Stimulated activated naive CD8-positive, alpha-beta T cell treated with anti-CD3 and anti-CD28 coated beads, Interleukin-15, amount 100 ng/mL, for 72 hours (primary cell): ENCODE measurements around the gene FAM53B.
A peak's percentile ranks its signal among the peaks of the same experiment; 100 is the strongest.
"Not testable (repeated sequence)": the region's sequence is repeated elsewhere in the genome, so short reads cannot be mapped to it uniquely, and the experiment has no call there.

Experiments used
- ATAC-seq: fragments of 150-1000 bp; cut with Tn5 transposase; 2 replicates; pipeline ENCODE4 v1.10.0; 2021; ENCODE audit warnings: mild to moderate bottlenecking, moderate library complexity
- DNase-seq, 2 donors: peaks; one replicate each; pipeline ENCODE4 v3.0.0; 2021 to 2022
- H3K27ac Mint-ChIP-seq, 2 donors: one replicate each; pipeline ENCODE4 v1.8.0; 2022; ENCODE audit warnings: mild to moderate bottlenecking in 2 of 2, mixed read lengths in 2 of 2, moderate library complexity in 2 of 2
- H3K27me3 Mint-ChIP-seq: one replicate; pipeline ENCODE4 v1.8.0; 2022; ENCODE audit warnings: mixed read lengths
- H3K4me1 Mint-ChIP-seq: one replicate; pipeline ENCODE4 v1.8.0; 2022; ENCODE audit warnings: mild to moderate bottlenecking, mixed read lengths
- H3K4me3 Mint-ChIP-seq, 2 donors: one replicate each; pipeline ENCODE4 v1.8.0; 2022; ENCODE audit warnings: mild to moderate bottlenecking in 2 of 2, mixed read lengths in 2 of 2, moderate library complexity in 1 of 2
- H3K9me3 Mint-ChIP-seq, 2 donors: one replicate each; pipeline ENCODE4 v1.8.0; 2022; ENCODE audit warnings: mixed read lengths in 2 of 2

FAM53B gene

DNA sequence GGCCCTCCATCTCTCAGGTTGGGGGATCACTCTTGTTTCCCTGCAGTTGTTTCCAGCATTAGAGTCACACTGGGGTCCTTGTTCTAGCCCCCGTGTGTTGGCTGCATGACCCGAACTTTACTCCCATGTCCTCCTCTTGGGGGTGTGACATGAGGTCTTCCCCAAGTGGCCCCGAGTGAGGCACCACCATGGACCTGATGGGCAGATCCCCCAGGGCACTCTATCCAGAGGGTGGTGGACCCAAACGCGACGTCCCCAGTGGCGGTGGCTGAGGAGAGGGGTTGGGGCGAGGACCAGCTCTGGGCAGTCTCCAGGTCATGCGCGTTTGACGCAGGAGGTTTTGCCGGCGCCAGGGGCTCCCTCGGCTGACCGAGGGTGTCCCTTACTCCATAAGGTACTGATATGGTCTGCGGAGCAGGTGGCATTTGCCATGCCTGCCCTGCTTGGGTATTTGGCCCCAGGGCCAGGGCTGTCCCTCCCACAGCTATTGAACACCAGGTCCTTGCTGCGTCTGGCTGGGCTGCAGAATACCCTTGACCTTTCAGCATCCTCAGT is 150.7 kb downstream of the FAM53B start:
- no peak overlapping the region for H3K4me3 Mint-ChIP-seq
- peaks cover 9% of the 10 kb centered on the region for H3K4me1 Mint-ChIP-seq
- no peaks in the 10 kb centered on the region for H3K27me3 Mint-ChIP-seq
- H3K27ac Mint-ChIP-seq = no peak overlapping the region
- no peak for DNase-seq
- peaks cover 5 to 16% of the 10 kb centered on the region in 2 donors for H3K9me3 Mint-ChIP-seq
- no peak for ATAC-seq

GRCh38 chr10:124592736-124593430 is 151.3 kb downstream of the FAM53B start:
- ATAC-seq = no peak
- Mint-ChIP-seq H3K4me1 (peaks cover 9% of the 10 kb centered on the region), H3K9me3 (peaks cover 5 to 16% of the 10 kb centered on the region in 2 donors), H3K27me3 (no peaks in the 10 kb centered on the region), H3K27ac (no peak overlapping the region), H3K4me3 (no peak overlapping the region)
- no peak for DNase-seq

DNA sequence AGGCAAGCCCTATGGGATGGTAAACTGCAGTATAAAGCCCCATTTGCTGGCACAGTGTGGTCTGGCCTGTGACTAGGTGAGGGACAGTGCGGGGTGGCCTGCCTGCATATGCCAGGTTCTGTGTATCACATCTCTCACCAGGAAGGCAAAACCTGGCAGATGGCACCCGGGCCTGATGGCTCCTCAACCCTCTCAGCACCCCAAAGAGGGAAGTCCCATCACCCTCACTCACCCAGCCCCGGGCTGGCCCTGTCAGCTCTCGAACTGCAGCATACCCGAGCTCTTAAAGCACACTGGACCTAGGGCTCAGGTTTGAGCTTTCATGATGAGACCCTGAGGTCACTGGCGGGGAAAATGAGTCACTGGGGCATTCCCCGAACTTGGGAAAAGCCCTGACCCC is 152.1 kb downstream of the FAM53B start:
- DNase-seq (no peak), ATAC-seq (no peak)
- Mint-ChIP-seq H3K9me3 (peaks cover 5 to 16% of the 10 kb centered on the region in 2 donors), H3K4me1 (peaks cover 9% of the 10 kb centered on the region), H3K27ac (no peak overlapping the region), H3K27me3 (no peaks in the 10 kb centered on the region), H3K4me3 (no peak overlapping the region)

- H3K4me3 Mint-ChIP-seq = no peak overlapping the region
- no peak overlapping the region for H3K27ac Mint-ChIP-seq
Observed at GRCh38 chr10:124591123-124591495, 153.1 kb downstream of the FAM53B start.

DNA sequence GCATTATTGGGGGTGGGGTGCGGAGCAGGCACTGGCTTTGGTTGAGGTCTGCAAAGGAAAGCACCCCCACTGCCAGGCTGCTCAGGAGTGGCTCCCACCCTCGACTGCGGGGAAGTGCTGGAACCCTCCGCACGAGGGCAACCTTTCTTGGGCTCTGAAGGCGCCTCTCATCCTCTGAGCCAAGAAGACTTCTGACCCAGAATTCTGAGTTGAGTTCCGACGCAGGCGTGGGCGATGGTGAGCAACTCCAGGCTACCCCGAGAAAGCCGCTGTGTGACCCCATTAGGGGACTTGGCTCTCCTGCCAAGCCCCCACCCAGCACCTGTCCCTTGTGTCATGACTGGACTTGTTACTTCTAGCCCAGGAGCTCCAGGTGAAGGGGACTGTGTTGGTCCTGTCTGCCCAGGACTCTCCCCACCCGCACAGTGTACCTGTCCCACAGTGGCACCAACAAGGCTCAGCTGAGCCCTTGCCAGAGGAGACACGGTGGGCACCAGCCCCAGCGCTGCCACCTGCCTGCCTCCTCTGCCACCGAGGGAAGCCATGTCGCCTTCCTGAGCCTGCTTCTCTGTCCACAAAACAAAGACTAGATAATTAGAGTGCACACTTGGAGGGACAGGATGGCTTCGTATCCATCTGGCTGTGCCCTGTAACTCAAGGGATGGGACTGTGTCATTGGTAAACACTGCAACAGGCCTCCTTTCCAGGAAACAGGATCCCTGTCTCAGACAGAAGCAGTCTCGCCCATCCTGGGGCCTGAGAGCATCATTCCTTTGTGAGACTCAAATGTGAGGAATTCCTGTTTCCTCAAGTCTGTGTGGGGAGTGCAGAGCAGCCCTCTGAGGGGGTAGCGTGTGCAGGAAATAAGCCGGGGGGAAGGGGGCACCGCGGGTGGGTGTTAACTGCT is 153.7 kb downstream of the FAM53B start:
- ATAC-seq (no peak), DNase-seq (no peak)
- Mint-ChIP-seq H3K27ac (peak overlapping the region in 1 of 2 donors; percentile 88), H3K4me1 (peaks cover 9% of the 10 kb centered on the region), H3K4me3 (no peak overlapping the region), H3K27me3 (no peaks in the 10 kb centered on the region), H3K9me3 (peaks cover 5 to 16% of the 10 kb centered on the region in 2 donors)

More at GRCh38 chr10:124591123-124591495, 153.1 kb downstream of the FAM53B start:
- Mint-ChIP-seq H3K4me1 (peaks cover 9% of the 10 kb centered on the region), H3K27me3 (no peaks in the 10 kb centered on the region), H3K9me3 (peaks cover 5 to 16% of the 10 kb centered on the region in 2 donors)
- DNase-seq (no peak), ATAC-seq (no peak)

DNA sequence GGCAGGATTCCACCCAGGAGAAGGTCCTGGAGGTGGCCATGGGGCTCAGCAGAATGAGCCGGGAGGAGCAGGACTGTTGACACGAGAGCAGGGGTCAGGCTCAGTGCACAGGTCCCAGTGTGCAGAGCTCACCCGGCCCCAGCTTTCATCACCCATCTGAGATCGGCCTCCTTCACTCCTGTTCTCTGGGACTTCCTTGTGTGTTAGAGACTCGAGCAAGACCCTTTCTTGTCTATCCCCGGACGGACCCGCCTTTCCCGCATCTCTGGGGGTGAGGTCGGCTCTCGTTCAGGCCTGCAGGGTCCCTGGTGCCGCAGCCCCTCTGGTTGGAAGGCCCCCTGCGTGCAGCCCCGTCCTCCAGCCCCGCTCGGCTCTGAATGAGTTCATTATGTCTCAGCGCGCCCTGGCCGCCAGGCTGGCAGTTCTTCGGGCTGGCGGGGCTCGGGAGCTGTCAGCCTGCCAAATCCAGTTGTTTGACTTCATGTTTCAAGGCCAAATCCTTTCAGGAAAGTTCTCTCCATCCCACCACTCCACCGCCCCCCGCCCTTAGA is 154.6 kb downstream of the FAM53B start:
- Mint-ChIP-seq H3K4me3 (no peak overlapping the region), H3K27ac (no peak overlapping the region), H3K27me3 (no peaks in the 10 kb centered on the region), H3K4me1 (peaks cover 9% of the 10 kb centered on the region), H3K9me3 (peaks cover 5 to 16% of the 10 kb centered on the region in 2 donors)
- DNase-seq (no peak), ATAC-seq (no peak)

GRCh38 chr10:124588736-124589490 is 155.3 kb downstream of the FAM53B start:
- H3K9me3 Mint-ChIP-seq = peaks cover 5 to 16% of the 10 kb centered on the region in 2 donors
- H3K4me3 Mint-ChIP-seq = no peak overlapping the region
- no peak overlapping the region for H3K27ac Mint-ChIP-seq
- peaks cover 9% of the 10 kb centered on the region for H3K4me1 Mint-ChIP-seq
- ATAC-seq (no peak), DNase-seq (no peak)
- H3K27me3 Mint-ChIP-seq = no peaks in the 10 kb centered on the region

DNA sequence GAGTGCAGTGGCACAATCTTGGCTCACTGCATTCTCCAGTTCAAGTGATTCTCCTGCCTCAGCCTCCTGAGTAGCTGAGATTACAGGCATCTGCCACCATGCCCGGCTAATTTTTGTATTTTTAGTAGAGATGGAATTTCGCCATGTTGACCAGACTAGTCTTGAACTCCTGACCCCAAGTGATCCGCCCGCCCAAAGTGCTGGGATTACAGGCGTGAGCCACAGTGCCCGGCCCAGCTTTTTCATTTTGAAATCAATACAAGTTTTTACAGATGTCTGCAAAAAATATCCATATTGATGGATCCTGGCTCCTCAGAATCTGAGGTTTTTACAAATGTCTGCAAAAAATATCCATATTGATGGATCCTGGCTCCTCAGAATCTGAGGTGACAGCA is 155.8 kb downstream of the FAM53B start:
- not testable (repeated sequence) for DNase-seq, H3K4me3 Mint-ChIP-seq, H3K4me1 Mint-ChIP-seq, ATAC-seq, H3K27me3 Mint-ChIP-seq
- Mint-ChIP-seq H3K27ac (peak overlapping the region in 1 of 2 donors; percentile 83), H3K9me3 (peaks cover 5 to 18% of the 10 kb centered on the region in 2 donors)

- Mint-ChIP-seq H3K27ac (peak overlapping the region in 1 of 2 donors; percentile 83), H3K4me1 (peaks cover 9% of the 10 kb centered on the region), H3K27me3 (no peaks in the 10 kb centered on the region), H3K4me3 (no peak overlapping the region), H3K9me3 (peaks cover 5 to 22% of the 10 kb centered on the region in 2 donors)
- ATAC-seq (no peak), DNase-seq (no peak)
Observed at GRCh38 chr10:124587811-124588211, 156.4 kb downstream of the FAM53B start.

DNA sequence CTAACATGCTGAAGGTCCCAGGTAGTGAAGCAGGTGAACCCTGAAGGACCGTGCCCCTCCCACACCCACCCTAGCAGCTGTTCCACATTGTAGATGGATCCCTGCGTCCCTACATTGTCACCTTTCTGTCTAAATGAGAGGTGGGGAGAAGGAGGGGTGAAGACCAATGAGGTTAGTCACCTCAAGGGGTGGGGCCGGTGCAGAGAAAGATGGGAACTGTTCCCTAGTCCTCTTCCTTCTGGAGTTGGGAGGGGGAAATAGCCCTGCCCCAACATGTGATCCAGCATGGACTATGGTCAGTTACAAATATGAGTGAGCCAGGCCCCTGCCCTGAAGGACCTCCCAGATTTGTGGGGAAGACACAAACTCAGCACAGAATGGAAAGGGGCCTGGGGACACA is 158.0 kb downstream of the FAM53B start:
- no peak for DNase-seq
- Mint-ChIP-seq H3K4me3 (no peak overlapping the region), H3K27me3 (no peaks in the 10 kb centered on the region), H3K27ac (no peak overlapping the region), H3K9me3 (peaks cover 0 to 13% of the 10 kb centered on the region in 2 donors), H3K4me1 (no peaks in the 10 kb centered on the region)
- no peak for ATAC-seq

DNA sequence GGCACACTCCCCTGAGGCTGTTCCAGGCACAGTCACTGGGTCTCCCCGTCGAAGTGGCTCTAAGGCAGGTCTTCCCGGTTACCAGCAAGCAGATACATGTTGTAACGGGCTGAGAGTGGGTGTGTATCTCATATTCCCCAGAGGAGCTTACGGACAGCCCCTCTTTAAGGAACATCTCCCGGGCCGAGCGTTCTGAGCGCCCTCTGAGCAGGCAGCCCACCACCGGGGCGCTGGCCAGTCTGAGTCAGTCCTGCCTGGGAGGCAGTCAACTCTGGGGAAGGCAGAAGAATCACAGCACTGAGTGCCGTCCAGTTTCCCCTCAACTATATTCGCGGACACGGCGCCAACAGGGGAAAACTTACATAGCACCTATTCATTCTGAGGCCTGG is 165.2 kb downstream of the FAM53B start:
- ATAC-seq (no peak), DNase-seq (no peak)
- H3K4me1 Mint-ChIP-seq = no peaks in the 10 kb centered on the region
- no peak overlapping the region for H3K4me3 Mint-ChIP-seq
- no peak overlapping the region for H3K27ac Mint-ChIP-seq
- H3K27me3 Mint-ChIP-seq = no peaks in the 10 kb centered on the region
- peaks cover 0 to 14% of the 10 kb centered on the region in 2 donors for H3K9me3 Mint-ChIP-seq

GRCh38 chr10:124578231-124579010 is 165.8 kb downstream of the FAM53B start:
- ATAC-seq (no peak), DNase-seq (no peak)
- no peak overlapping the region for H3K4me3 Mint-ChIP-seq
- H3K4me1 Mint-ChIP-seq = no peaks in the 10 kb centered on the region
- H3K27ac Mint-ChIP-seq = peak overlapping the region in 1 of 2 donors; percentile 13
- H3K27me3 Mint-ChIP-seq = no peaks in the 10 kb centered on the region
- H3K9me3 Mint-ChIP-seq = peaks cover 0 to 12% of the 10 kb centered on the region in 2 donors

- peaks cover 0 to 8% of the 10 kb centered on the region in 2 donors for H3K9me3 Mint-ChIP-seq
- no peak for ATAC-seq
- DNase-seq = no peak
- H3K4me1 Mint-ChIP-seq = no peaks in the 10 kb centered on the region
- no peak overlapping the region for H3K4me3 Mint-ChIP-seq
- H3K27ac Mint-ChIP-seq = peak overlapping the region in 1 of 2 donors; percentile 92
- H3K27me3 Mint-ChIP-seq = no peaks in the 10 kb centered on the region
Observed at GRCh38 chr10:124577651-124578050, 166.5 kb downstream of the FAM53B start.
